OCI-LY3 (cell line): ENCODE data around the gene LHX1.

Source experiments
- H2AFZ ChIP-seq: fragments of 200-600, 300-600 bp; shearing (Covaris generic); 2 replicates; pipeline ENCODE4 v1.6.0; 2014; ENCODE audit warnings: antibody characterized with exemption, low read depth, low read length
- H3K27ac ChIP-seq: fragments of 200-600, 300-600 bp; sonication (generic); 2 replicates; pipeline ENCODE4 v1.5.1; 2014; ENCODE audit warnings: mild to moderate bottlenecking, low read length, moderate library complexity, mixed read lengths
- H3K27me3 ChIP-seq: fragments of 200-600, 300-600 bp; sonication (generic); 2 replicates; pipeline ENCODE4 v1.6.1; 2014; ENCODE audit warnings: low read depth, low read length, mixed read lengths
- H3K36me3 ChIP-seq: fragments of 200-600, 300-600 bp; sonication (generic); replicated peaks from 2 replicates; pipeline ENCODE3; 2014; ENCODE audit warnings: low read depth, low read length, mixed read lengths
- H3K4me1 ChIP-seq: fragments of 300-600, 200-600 bp; sonication (generic); 2 replicates; pipeline ENCODE4 v1.6.1; 2014; ENCODE audit warnings: low read length, mixed read lengths
- H3K4me2 ChIP-seq: fragments of 200-600, 300-600 bp; sonication (generic); 2 replicates; pipeline ENCODE4 v1.6.1; 2014; ENCODE audit warnings: low read length, mixed read lengths
- H3K4me3 ChIP-seq: fragments of 300-600, 200-600 bp; sonication (generic); 2 replicates; pipeline ENCODE4 v1.5.1; 2014; ENCODE audit warnings: antibody characterized with exemption, mild to moderate bottlenecking, low read length, moderate library complexity
- H3K79me2 ChIP-seq: fragments of 300-600, 200-600 bp; shearing (Covaris generic); 2 replicates; pipeline ENCODE4 v1.6.1; 2014; ENCODE audit warnings: mild to moderate bottlenecking, low read length, mixed read lengths
- H3K9ac ChIP-seq: fragments of 300-600, 200-600 bp; shearing (Covaris generic); 2 replicates; pipeline ENCODE4 v1.6.0; 2014; ENCODE audit warnings: mild to moderate bottlenecking, low read length, moderate library complexity
- H3K9me3 ChIP-seq: fragments of 200-600, 300-600 bp; shearing (Covaris generic); 2 replicates; pipeline ENCODE4 v1.6.1; 2014; ENCODE audit warnings: low read length, mixed read lengths; ENCODE audit not compliant: insufficient read depth
- H4K20me1 ChIP-seq: fragments of 200-600, 300-600 bp; sonication (generic); 2 replicates; pipeline ENCODE4 v1.6.1; 2016; ENCODE audit warnings: low read length, mixed read lengths; ENCODE audit not compliant: insufficient read depth
- CTCF ChIP-seq: fragments of 200-600, 300-600 bp; sonication (generic); IDR thresholded peaks from 2 replicates; pipeline ENCODE4 v1.5.1; 2014; ENCODE audit warnings: antibody characterized with exemption, low read length, low read depth
- EZH2phosphoT487 ChIP-seq: fragments of 200-600 bp; shearing (Covaris generic); IDR thresholded peaks from 2 replicates; pipeline ENCODE4 v1.6.1; 2018; ENCODE audit warnings: antibody characterized with exemption, mixed run types, low read depth

The LHX1 gene

GRCh38 chr17:36890398-36891168, 46.7 kb upstream of the LHX1 start:
- no peak for TF ChIP-seq EZH2phosphoT487
- TF ChIP-seq CTCF: no peak
- no peak overlapping the region for H3K27ac ChIP-seq
- no peak overlapping the region for H3K9ac ChIP-seq
- no peaks in the 10 kb centered on the region for H3K79me2 ChIP-seq
- H2AFZ ChIP-seq: no peak overlapping the region
- no peak overlapping the region for H3K4me3 ChIP-seq
- no peaks in the 10 kb centered on the region for H4K20me1 ChIP-seq
- H3K9me3 ChIP-seq: no peaks in the 10 kb centered on the region
- H3K27me3 ChIP-seq: peaks cover 29% of the 10 kb centered on the region
- no peaks in the 10 kb centered on the region for H3K36me3 ChIP-seq
- H3K4me2 ChIP-seq: no peak overlapping the region
- peaks cover 24% of the 10 kb centered on the region for H3K4me1 ChIP-seq

GRCh38 chr17:36892112-36892838, 45.0 kb upstream of the LHX1 start:
- TF ChIP-seq EZH2phosphoT487: no peak
- peak; percentile 17; the same call in 1 of the 2 replicates for TF ChIP-seq CTCF
- Histone ChIP-seq H3K9ac (no peak overlapping the region), H3K4me1 (peaks cover 16% of the 10 kb centered on the region), H3K27me3 (peaks cover 22% of the 10 kb centered on the region), H3K9me3 (no peaks in the 10 kb centered on the region), H4K20me1 (no peaks in the 10 kb centered on the region), H3K79me2 (no peaks in the 10 kb centered on the region), H3K36me3 (no peaks in the 10 kb centered on the region), H3K4me3 (no peak overlapping the region), H2AFZ (no peak overlapping the region), H3K4me2 (no peak overlapping the region), H3K27ac (no peak overlapping the region)

DNA sequence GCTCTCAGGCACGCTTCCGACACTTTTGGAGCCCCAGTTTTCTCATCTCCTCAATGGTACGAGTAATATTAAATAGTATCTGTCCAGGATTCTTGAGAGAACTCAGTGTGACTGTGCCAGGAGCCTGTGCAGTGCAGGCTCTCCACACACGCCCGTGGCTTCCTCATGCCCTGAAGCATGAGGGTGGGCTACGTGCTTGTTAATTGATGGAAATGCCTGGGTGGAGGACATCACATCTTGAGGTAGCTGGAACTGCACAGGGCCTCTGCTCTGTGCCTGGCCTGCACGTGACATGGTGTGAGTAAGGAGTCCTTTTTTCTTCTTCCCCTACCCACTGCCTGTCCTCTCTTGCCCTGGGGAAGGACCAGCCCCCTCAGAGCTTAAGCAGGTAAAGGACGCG, 43.1 kb upstream of the LHX1 start:
- no peaks in the 10 kb centered on the region for H3K9me3 ChIP-seq
- no peak overlapping the region for H3K4me3 ChIP-seq
- H3K36me3 ChIP-seq: no peaks in the 10 kb centered on the region
- no peaks in the 10 kb centered on the region for H4K20me1 ChIP-seq
- TF ChIP-seq CTCF (no peak), EZH2phosphoT487 (no peak)
- H3K9ac ChIP-seq: no peak overlapping the region
- H3K79me2 ChIP-seq: no peaks in the 10 kb centered on the region
- peaks cover 8% of the 10 kb centered on the region for H3K27me3 ChIP-seq
- H3K27ac ChIP-seq: no peak overlapping the region
- H2AFZ ChIP-seq: no peak overlapping the region
- no peak overlapping the region for H3K4me2 ChIP-seq
- H3K4me1 ChIP-seq: no peaks in the 10 kb centered on the region

- peaks cover 7% of the 10 kb centered on the region; the same call in 1 of the 2 replicates for H3K27me3 ChIP-seq
- TF ChIP-seq CTCF: no peak
- TF ChIP-seq EZH2phosphoT487: no peak
- H3K36me3 ChIP-seq: no peaks in the 10 kb centered on the region
- no peak overlapping the region for H2AFZ ChIP-seq
- no peak overlapping the region for H3K9ac ChIP-seq
- no peaks in the 10 kb centered on the region for H3K79me2 ChIP-seq
- H3K27ac ChIP-seq: no peak overlapping the region
- H3K4me1 ChIP-seq: no peaks in the 10 kb centered on the region
- H3K4me3 ChIP-seq: no peak overlapping the region
- no peaks in the 10 kb centered on the region for H3K9me3 ChIP-seq
- no peak overlapping the region for H3K4me2 ChIP-seq
- no peaks in the 10 kb centered on the region for H4K20me1 ChIP-seq
Observed at GRCh38 chr17:36894925-36895324, 42.4 kb upstream of the LHX1 start.
